HCT116 (cell line): ENCODE results near the gene KRT85.

Source experiments
- CEBPB ChIP-seq: IDR thresholded peaks from 2 replicates; pipeline ENCODE4 v1.6.1; 2012; ENCODE audit warnings: low read depth
- EGR1 ChIP-seq: IDR thresholded peaks from 2 replicates; pipeline ENCODE4 v1.6.1; 2012; ENCODE audit warnings: low read depth
- EZH2 ChIP-seq: fragments of 200-600 bp; sonication (generic); IDR thresholded peaks from 2 replicates; pipeline ENCODE4 v1.6.1; 2017; ENCODE audit warnings: antibody characterized with exemption, mixed run types
- POLR2A ChIP-seq: IDR thresholded peaks from 2 replicates; pipeline ENCODE4 v1.7.0; 2011; ENCODE audit warnings: borderline replicate concordance; ENCODE audit not compliant: insufficient read depth, insufficient read length; ENCODE audit errors: extremely low read depth
- POLR2AphosphoS5 ChIP-seq: IDR thresholded peaks from 2 replicates; pipeline ENCODE4 v1.6.1; 2011; ENCODE audit warnings: mild to moderate bottlenecking, low read depth, low read length, moderate library complexity
- SIN3A ChIP-seq: IDR thresholded peaks from 2 replicates; pipeline ENCODE4 v1.6.1; 2012; ENCODE audit warnings: low read depth
- SRF ChIP-seq: IDR thresholded peaks from 2 replicates; pipeline ENCODE4 v1.6.1; 2012; ENCODE audit warnings: low read depth
- TCF7L2 ChIP-seq: IDR thresholded peaks from 2 replicates; pipeline ENCODE4 v1.7.0; 2011; ENCODE audit warnings: borderline replicate concordance, inconsistent platforms; ENCODE audit not compliant: insufficient read depth, insufficient read length; ENCODE audit errors: extremely low read depth
- YY1 ChIP-seq: IDR thresholded peaks from 2 replicates; pipeline ENCODE4 v1.6.1; 2011; ENCODE audit warnings: low read length, low read depth, moderate library complexity, mild to moderate bottlenecking; ENCODE audit not compliant: insufficient replicate concordance; ENCODE audit errors: extremely low read depth
- ZBTB33 ChIP-seq: IDR thresholded peaks from 2 replicates; pipeline ENCODE4 v1.6.1; 2011; ENCODE audit warnings: mild to moderate bottlenecking, low read length, moderate library complexity; ENCODE audit not compliant: insufficient replicate concordance; ENCODE audit errors: extremely low read depth
- ZFX ChIP-seq: fragments of 450-650 bp; IDR thresholded peaks from 2 replicates; pipeline ENCODE4 v1.6.1; 2017
- TF ChIP-seq, protein P1 (sequence below): IDR thresholded peaks from 2 replicates; pipeline ENCODE4 v1.6.1; 2012
- TF ChIP-seq, protein P2 (sequence below): IDR thresholded peaks from 2 replicates; pipeline ENCODE4 v1.6.1; 2012; ENCODE audit warnings: low read depth
- TF ChIP-seq, protein P3 (sequence below), 3 experiments: fragments of 200-600 bp in 1 of 3; sonication (generic) in 1 of 3; IDR thresholded peaks in 2 of 3; conservative IDR thresholded peaks in 1 of 3; 2 replicates each; pipeline ENCODE4 v1.5.1; 2012 to 2017; ENCODE audit warnings: low read depth in 2 of 3, low read length in 2 of 3, antibody characterized with exemption in 1 of 3, borderline replicate concordance in 1 of 3, control low read depth in 1 of 3, mild to moderate bottlenecking in 1 of 3, mixed read lengths in 1 of 3, mixed run types in 1 of 3, moderate library complexity in 1 of 3; ENCODE audit not compliant: insufficient read depth in 1 of 3

GRCh38 chr12:52327830-52328500, 39.3 kb downstream of the KRT85 start:
- TF ChIP-seq CEBPB (no peak), POLR2AphosphoS5 (no peak), ZBTB33 (no peak), EZH2 (no peak), SIN3A (no peak), SRF (no peak), POLR2A (no peak), TCF7L2 (no peak), YY1 (no peak), ZFX (no peak), EGR1 (no peak)
- TF ChIP-seq, protein P1, sequence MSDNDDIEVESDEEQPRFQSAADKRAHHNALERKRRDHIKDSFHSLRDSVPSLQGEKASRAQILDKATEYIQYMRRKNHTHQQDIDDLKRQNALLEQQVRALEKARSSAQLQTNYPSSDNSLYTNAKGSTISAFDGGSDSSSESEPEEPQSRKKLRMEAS = no peak
- TF ChIP-seq, protein P2, sequence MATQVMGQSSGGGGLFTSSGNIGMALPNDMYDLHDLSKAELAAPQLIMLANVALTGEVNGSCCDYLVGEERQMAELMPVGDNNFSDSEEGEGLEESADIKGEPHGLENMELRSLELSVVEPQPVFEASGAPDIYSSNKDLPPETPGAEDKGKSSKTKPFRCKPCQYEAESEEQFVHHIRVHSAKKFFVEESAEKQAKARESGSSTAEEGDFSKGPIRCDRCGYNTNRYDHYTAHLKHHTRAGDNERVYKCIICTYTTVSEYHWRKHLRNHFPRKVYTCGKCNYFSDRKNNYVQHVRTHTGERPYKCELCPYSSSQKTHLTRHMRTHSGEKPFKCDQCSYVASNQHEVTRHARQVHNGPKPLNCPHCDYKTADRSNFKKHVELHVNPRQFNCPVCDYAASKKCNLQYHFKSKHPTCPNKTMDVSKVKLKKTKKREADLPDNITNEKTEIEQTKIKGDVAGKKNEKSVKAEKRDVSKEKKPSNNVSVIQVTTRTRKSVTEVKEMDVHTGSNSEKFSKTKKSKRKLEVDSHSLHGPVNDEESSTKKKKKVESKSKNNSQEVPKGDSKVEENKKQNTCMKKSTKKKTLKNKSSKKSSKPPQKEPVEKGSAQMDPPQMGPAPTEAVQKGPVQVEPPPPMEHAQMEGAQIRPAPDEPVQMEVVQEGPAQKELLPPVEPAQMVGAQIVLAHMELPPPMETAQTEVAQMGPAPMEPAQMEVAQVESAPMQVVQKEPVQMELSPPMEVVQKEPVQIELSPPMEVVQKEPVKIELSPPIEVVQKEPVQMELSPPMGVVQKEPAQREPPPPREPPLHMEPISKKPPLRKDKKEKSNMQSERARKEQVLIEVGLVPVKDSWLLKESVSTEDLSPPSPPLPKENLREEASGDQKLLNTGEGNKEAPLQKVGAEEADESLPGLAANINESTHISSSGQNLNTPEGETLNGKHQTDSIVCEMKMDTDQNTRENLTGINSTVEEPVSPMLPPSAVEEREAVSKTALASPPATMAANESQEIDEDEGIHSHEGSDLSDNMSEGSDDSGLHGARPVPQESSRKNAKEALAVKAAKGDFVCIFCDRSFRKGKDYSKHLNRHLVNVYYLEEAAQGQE = no peak
- TF ChIP-seq, protein P3, sequence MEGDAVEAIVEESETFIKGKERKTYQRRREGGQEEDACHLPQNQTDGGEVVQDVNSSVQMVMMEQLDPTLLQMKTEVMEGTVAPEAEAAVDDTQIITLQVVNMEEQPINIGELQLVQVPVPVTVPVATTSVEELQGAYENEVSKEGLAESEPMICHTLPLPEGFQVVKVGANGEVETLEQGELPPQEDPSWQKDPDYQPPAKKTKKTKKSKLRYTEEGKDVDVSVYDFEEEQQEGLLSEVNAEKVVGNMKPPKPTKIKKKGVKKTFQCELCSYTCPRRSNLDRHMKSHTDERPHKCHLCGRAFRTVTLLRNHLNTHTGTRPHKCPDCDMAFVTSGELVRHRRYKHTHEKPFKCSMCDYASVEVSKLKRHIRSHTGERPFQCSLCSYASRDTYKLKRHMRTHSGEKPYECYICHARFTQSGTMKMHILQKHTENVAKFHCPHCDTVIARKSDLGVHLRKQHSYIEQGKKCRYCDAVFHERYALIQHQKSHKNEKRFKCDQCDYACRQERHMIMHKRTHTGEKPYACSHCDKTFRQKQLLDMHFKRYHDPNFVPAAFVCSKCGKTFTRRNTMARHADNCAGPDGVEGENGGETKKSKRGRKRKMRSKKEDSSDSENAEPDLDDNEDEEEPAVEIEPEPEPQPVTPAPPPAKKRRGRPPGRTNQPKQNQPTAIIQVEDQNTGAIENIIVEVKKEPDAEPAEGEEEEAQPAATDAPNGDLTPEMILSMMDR (IDR thresholded peaks at IDR 0.05 in 2 of 3, conservative IDR thresholded peaks at IDR 0.05 in 1 of 3; ENCODE audit: borderline replicate concordance in 1 of 3, insufficient read depth in 1 of 3, low read depth in 2 of 3, low read length in 2 of 3) = no peak; a peak in 1 of 6 replicates
